ENCODE data around the gene CREB3.
A peak's percentile ranks its signal among the peaks of the same experiment; 100 is the strongest.

Gene CREB3

DNA sequence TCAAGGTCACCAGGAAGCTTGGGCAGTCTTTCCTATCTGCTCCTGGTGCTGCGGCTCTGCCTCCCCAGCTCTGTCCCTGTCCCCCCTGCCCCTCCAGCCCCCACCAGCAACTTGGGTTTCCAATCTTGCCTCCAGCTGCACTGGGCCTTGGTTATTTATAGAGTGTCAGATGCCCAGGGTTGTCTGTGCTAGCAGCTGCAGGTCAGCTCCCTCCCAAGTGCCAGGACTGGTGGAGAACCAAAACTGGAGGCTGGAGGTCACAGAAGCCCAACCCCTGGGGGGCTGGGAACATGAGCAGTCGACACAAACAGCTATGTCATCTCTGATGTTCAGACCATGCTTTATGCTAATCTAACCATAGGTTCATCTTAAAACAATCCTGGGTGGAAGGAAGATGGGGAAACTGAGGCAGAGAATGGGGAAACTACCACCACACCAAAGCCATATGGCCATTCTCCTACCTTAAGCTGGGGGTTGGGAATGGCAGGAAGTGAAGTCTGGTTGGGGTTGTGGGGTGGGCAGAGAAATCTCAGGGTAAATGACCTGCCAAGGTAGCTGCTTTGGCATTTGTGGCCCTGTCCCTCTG is 44.4 kb upstream of the CREB3 start:
- Histone ChIP-seq H3K27ac (peak overlapping the region; percentile 96), H3K4me3 (peak overlapping the region; percentile 82)
- no peak for TF ChIP-seq CTCF (IDR thresholded peaks at IDR 0.05)

DNA sequence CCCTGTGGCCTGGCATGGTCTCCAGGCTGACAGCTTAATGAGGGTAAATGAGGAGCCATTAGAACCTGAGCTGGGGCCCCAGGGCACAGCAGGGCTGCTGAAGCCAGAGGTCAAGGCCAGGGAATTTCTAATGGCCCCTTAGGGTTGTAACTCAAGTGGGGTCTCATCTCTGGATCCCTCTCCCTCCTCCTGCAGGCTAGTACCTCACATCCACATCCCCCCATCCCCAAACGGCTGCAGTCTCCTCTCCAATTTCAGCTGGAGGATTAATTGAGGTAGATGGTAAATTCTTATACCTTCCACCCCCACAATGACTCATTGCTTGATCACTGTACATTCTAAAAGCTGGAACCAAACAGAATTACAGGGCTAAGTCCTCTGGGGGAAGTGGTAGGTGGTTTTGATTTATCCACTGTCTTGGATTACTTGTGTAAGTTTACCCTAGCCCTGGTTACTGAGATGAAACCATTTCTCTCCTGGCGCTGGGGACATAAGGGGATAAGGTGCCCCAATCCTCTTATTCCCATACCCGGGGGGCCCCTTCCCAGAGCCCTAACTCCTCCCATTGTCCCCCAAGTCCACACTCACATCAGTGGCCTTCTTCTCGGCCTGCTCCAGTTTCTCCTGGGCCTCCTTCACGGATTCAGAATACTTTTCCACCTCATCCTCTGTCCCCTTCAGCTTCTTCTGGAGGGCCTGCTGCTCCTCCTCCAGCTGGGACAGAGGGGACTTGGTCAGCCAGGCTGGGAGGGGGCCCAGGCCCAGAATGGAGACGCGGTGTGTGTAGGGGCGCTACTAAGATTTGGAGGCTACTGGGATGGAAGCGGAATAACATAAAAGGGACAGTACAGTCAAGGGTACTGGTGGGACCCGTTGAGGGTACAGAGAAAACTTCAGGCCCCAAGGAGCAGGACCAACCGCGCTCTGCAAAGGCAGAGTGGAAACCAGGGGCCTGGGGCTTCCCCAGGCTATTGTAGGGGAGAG is 43.6 kb upstream of the CREB3 start:
- TF ChIP-seq CTCF (IDR thresholded peaks at IDR 0.05) = no peak
- Histone ChIP-seq H3K4me3 (peak overlapping the region; percentile 82), H3K27ac (peak overlapping the region; percentile 96)
- no peak for DNase-seq (ENCODE audit: low spot score)

More for the DNA sequence above, 44.4 kb upstream of the CREB3 start:
- DNase-seq (ENCODE audit: low spot score) = no peak

- DNase-seq (ENCODE audit: low spot score) = peak; percentile 95
These were observed 42.7 kb upstream of the CREB3 start, which contains the start of gene TPM2 for GRCh38 chr9:35689542-35690293. Gene TPM2, minus strand, starts transcription at chr9:35689925. Its CDS starts 108 bp downstream, at chr9:35689817.

GRCh38 chr9:35690294-35690613 is 42.2 kb upstream of the CREB3 start:
- Histone ChIP-seq H3K27ac (peak overlapping the region; percentile 96), H3K4me3 (peak overlapping the region; percentile 82)
- no peak for DNase-seq (ENCODE audit: low spot score)
- TF ChIP-seq CTCF (IDR thresholded peaks at IDR 0.05) = no peak

More at GRCh38 chr9:35689542-35690293, 42.7 kb upstream of the CREB3 start, which contains the start of gene TPM2:
- H3K4me3 ChIP-seq = peak within 1 kb of the TSS; percentile 82
- peak within 1 kb of the TSS; percentile 96 for H3K27ac ChIP-seq
- TF ChIP-seq CTCF (IDR thresholded peaks at IDR 0.05) = no peak

GRCh38 chr9:35690614-35691333 is 41.7 kb upstream of the CREB3 start:
- Histone ChIP-seq H3K27ac (peak overlapping the region; percentile 96), H3K4me3 (peak overlapping the region; percentile 82)
- DNase-seq (ENCODE audit: low spot score) = peak; percentile 95
- TF ChIP-seq CTCF (IDR thresholded peaks at IDR 0.05) = no peak

DNA sequence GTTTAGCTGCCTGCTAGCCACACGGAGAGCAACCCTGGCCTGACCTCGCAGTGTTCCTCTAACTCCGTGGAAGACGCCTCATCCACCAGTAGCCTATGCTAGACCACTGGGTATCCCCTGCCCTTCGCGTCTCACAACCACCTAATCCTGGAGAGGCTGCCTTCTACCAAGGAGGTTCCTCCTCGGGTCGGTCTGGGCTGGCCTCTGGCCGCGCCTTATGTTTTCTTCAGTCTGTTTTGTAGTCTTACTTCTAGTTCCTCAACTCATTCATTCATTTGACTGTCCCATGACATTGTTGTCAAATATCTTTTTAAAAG is 41.2 kb upstream of the CREB3 start:
- H3K4me3 ChIP-seq = peak overlapping the region; percentile 82
- TF ChIP-seq CTCF (IDR thresholded peaks at IDR 0.05) = no peak
- H3K27ac ChIP-seq = peak overlapping the region; percentile 96
- no peak for DNase-seq (ENCODE audit: low spot score)
